K562 (cell line): ENCODE data around the gene SNPH. TPM values are rescaled to one million over a fixed set of nuclear protein-coding genes. Genes with fewer than 3 reads are reported as not detected.

Source experiments
- CREM ChIP-seq: IDR thresholded peaks from 2 replicates; pipeline ENCODE4 v1.6.1; 2014; ENCODE audit warnings: antibody characterized with exemption, low read depth
- DLX4 ChIP-seq: fragments of 250-450 bp; sonication (Bioruptor Pico); IDR thresholded peaks from 2 replicates; pipeline ENCODE4 v1.6.1; 2021; ENCODE audit warnings: mild to moderate bottlenecking
- HMBOX1 ChIP-seq: sonication (generic); IDR thresholded peaks from 2 replicates; pipeline ENCODE4 v1.6.1; 2016
- IRF2 ChIP-seq: sonication (generic); formaldehyde crosslinking; IDR thresholded peaks from 2 replicates; pipeline ENCODE4 v1.8.1; 2022; ENCODE audit warnings: mild to moderate bottlenecking, missing genetic modification reagents
- PCBP1 ChIP-seq: fragments of 200-400 bp; formaldehyde crosslinking; IDR thresholded peaks from 2 replicates; pipeline ENCODE4 v1.6.1; 2018; ENCODE audit warnings: mild to moderate bottlenecking, low read depth, low read length; ENCODE audit not compliant: poor library complexity, severe bottlenecking
- ZFP36 ChIP-seq: fragments of 150-350 bp; IDR thresholded peaks from 2 replicates; pipeline ENCODE4 v1.6.1; 2018; ENCODE audit warnings: low read length, low read depth; ENCODE audit not compliant: partially characterized antibody
- ZNF311 ChIP-seq: fragments of 250-450 bp; sonication (Bioruptor Pico); IDR thresholded peaks from 2 replicates; pipeline ENCODE4 v1.4.0; 2020; ENCODE audit warnings: mild to moderate bottlenecking, moderate library complexity
- ZNF431 ChIP-seq: sonication (generic); formaldehyde crosslinking; IDR thresholded peaks from 2 replicates; pipeline ENCODE4 v1.8.0; 2022; ENCODE audit warnings: mild to moderate bottlenecking, missing genetic modification reagents
- ZNF512 ChIP-seq: IDR thresholded peaks from 2 replicates; pipeline ENCODE4 v1.6.1; 2016; ENCODE audit warnings: missing genetic modification characterization, missing compliant biosample characterization
- ZNF609 ChIP-seq: sonication (generic); formaldehyde crosslinking; IDR thresholded peaks from 2 replicates; pipeline ENCODE4 v1.8.1; 2023; ENCODE audit warnings: missing genetic modification reagents, mild to moderate bottlenecking, borderline replicate concordance
- polyA plus RNA-seq, 8 experiments: library from polyadenylated mRNA; depleted of rRNA in 4 of 8; stranded (reverse) in 5 of 8; unstranded in 3 of 8; fragments of >200 nt; fragmentation: Nextera tagmentation in 2 of 8; fragmentation: Illumina TruSeq in 1 of 8; extraction: Ambion mirVana in 2 of 8; extraction: Trizol in 1 of 8; gene quantifications; 2 replicates each; pipeline versions ENCODE4 v1.2.1 to v1.2.3, GENCODE V29; 2011 to 2014; ENCODE audit warnings: inconsistent platforms in 1 of 8, missing spikeins in 1 of 8
- total RNA-seq, 7 experiments: library from RNA; depleted of rRNA in 6 of 7; stranded (reverse); fragments of >200 nt in 6 of 7; fragmentation: Illumina TruSeq in 2 of 7; extraction: Trizol in 2 of 7; gene quantifications; 2 replicates each; pipeline versions ENCODE4 v1.2.1 to v1.2.3, GENCODE V29; 2011 to 2021; ENCODE audit warnings: low replicate concordance in 1 of 7

The SNPH gene
- total and polyA plus RNA-seq, 9 of the 15 experiments (the other 6 are each of a cell fraction or from before 2014, with no cell fraction given), result 0.03 to 4.2 (median 1.4) TPM

GRCh38 chr20:1334370-1334731, 68.3 kb downstream of the SNPH start (continued):
- TF ChIP-seq ZNF609 (CRISPR knock-in tag) (no peak), ZNF431 (CRISPR knock-in tag) (no peak), DLX4 (CRISPR knock-in tag) (no peak), ZNF512 (tag) (no peak), HMBOX1 (no peak), ZNF311 (CRISPR knock-in tag) (no peak), PCBP1 (no peak), IRF2 (CRISPR knock-in tag) (no peak), CREM (no peak), ZFP36 (no peak)
